Endodermal cell (in vitro differentiated cells): ENCODE results near the gene EFNB2. TPM values are rescaled to one million over a fixed set of nuclear protein-coding genes. Genes with fewer than 3 reads are reported as not detected.

Experiments used
- DNase-seq: peaks from one replicate; pipeline ENCODE4 v3.0.0-alpha.2; 2017
- H3K27ac ChIP-seq: 2 replicates; pipeline ENCODE4 v1.5.1; 2013; ENCODE audit warnings: mild to moderate bottlenecking, low read depth, low read length, moderate library complexity
- H3K27me3 ChIP-seq: 2 replicates; pipeline ENCODE4 v1.6.1; 2013; ENCODE audit warnings: mild to moderate bottlenecking, low read length, moderate library complexity; ENCODE audit not compliant: insufficient read depth, control insufficient read depth, poor library complexity, severe bottlenecking
- H3K36me3 ChIP-seq: 2 replicates; pipeline ENCODE4 v1.7.0; 2013; ENCODE audit warnings: mild to moderate bottlenecking, low read length, moderate library complexity; ENCODE audit not compliant: control insufficient read depth, insufficient read depth
- H3K4me1 ChIP-seq: one replicate; pipeline ENCODE4 v1.7.0; 2013; ENCODE audit warnings: low read length; ENCODE audit not compliant: control insufficient read depth, insufficient read depth
- H3K4me3 ChIP-seq: 2 replicates; pipeline ENCODE4 v1.5.1; 2013; ENCODE audit warnings: mild to moderate bottlenecking, low read length, moderate library complexity
- H3K9ac ChIP-seq: 2 replicates; pipeline ENCODE4 v1.6.1; 2013; ENCODE audit warnings: mild to moderate bottlenecking, low read length, moderate library complexity; ENCODE audit not compliant: poor library complexity, severe bottlenecking; ENCODE audit errors: extremely low read depth
- H3K9me3 ChIP-seq: 2 replicates; pipeline ENCODE4 v1.6.1; 2013; ENCODE audit warnings: mild to moderate bottlenecking, low read length, moderate library complexity; ENCODE audit not compliant: control insufficient read depth
- H3K27ac Mint-ChIP-seq: 2 replicates; pipeline ENCODE4 v1.8.0; 2020; ENCODE audit warnings: mixed read lengths
- H3K27me3 Mint-ChIP-seq: 2 replicates; pipeline ENCODE4 v1.8.0; 2021; ENCODE audit warnings: mild to moderate bottlenecking, mixed read lengths; ENCODE audit not compliant: insufficient read depth
- H3K36me3 Mint-ChIP-seq: 2 replicates; pipeline ENCODE4 v1.8.0; 2020; ENCODE audit warnings: low read depth, mixed read lengths
- H3K4me1 Mint-ChIP-seq: 2 replicates; pipeline ENCODE4 v1.8.0; 2020; ENCODE audit warnings: mixed read lengths
- H3K4me3 Mint-ChIP-seq: 2 replicates; pipeline ENCODE4 v1.8.0; 2020; ENCODE audit warnings: mild to moderate bottlenecking, moderate library complexity, mixed read lengths
- H3K9me3 Mint-ChIP-seq: 2 replicates; pipeline ENCODE4 v1.8.0; 2020; ENCODE audit warnings: mild to moderate bottlenecking, mixed read lengths
- WGBS, 2 experiments: methylation state at CpG; one replicate each; pipeline versions ENCODE4 v1.1.5 to v1.1.7; 2013; ENCODE audit warnings: missing lambda C conversion rate in 2 of 2, mixed read lengths in 1 of 2; ENCODE audit not compliant: insufficient coverage in 1 of 2, insufficient read length in 1 of 2; 5-methylcytosine and 5-hydroxymethylcytosine counted together
- total RNA-seq, 2 donors: library from RNA; stranded (reverse); fragmentation: NEBNext Ultra II Directional in 1 of 2; extraction: Animal tissue kit (Norgen Biotek cat#: 25700) in 1 of 2; gene quantifications; 2 replicates in 1 of 2; 3 replicates in 1 of 2; pipeline ENCODE4 v1.2.1, GENCODE V29; 2021
- TF ChIP-seq, protein P1 (sequence below): fragments of 200-600 bp; sonication (generic); conservative IDR thresholded peaks from 2 replicates; pipeline ENCODE4 v1.5.0; 2021; ENCODE audit warnings: antibody characterized with exemption, mild to moderate bottlenecking

The EFNB2 gene
- total RNA-seq, 2 donors from 2014 or later = 0.84 to 3.1 TPM

DNA sequence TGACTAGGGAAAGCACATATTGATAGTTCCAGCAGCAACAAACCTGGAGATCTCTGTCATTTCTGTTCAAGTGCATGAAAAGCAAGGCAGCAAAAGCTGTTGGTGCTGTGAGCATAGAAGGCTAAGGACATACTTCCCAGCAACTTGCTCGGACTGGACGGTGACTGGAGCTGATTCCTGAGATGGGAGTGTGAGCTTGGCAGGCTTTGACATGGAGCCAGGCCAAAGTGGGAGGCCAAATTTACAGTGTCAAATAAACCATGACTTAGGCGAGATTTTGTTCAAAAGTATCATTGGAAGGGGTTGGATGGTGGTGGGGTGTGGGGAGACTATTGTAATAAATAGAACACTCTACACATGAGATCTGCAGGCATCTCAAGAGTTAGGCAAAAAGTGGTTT lies 38.4 kb upstream of the EFNB2 start:
- H3K27ac Mint-ChIP-seq = no peak overlapping the region
- Histone ChIP-seq H3K9ac (no peak overlapping the region), H3K36me3 (no peaks in the 10 kb centered on the region), H3K27ac (no peak overlapping the region), H3K27me3 (no peaks in the 10 kb centered on the region), H3K4me1 (no peaks in the 10 kb centered on the region), H3K9me3 (peaks cover 10% of the 10 kb centered on the region), H3K4me3 (no peak overlapping the region)
- TF ChIP-seq, protein P1, sequence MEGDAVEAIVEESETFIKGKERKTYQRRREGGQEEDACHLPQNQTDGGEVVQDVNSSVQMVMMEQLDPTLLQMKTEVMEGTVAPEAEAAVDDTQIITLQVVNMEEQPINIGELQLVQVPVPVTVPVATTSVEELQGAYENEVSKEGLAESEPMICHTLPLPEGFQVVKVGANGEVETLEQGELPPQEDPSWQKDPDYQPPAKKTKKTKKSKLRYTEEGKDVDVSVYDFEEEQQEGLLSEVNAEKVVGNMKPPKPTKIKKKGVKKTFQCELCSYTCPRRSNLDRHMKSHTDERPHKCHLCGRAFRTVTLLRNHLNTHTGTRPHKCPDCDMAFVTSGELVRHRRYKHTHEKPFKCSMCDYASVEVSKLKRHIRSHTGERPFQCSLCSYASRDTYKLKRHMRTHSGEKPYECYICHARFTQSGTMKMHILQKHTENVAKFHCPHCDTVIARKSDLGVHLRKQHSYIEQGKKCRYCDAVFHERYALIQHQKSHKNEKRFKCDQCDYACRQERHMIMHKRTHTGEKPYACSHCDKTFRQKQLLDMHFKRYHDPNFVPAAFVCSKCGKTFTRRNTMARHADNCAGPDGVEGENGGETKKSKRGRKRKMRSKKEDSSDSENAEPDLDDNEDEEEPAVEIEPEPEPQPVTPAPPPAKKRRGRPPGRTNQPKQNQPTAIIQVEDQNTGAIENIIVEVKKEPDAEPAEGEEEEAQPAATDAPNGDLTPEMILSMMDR = no peak
- H3K4me1 Mint-ChIP-seq = peaks cover 11% of the 10 kb centered on the region
- no peak overlapping the region for H3K4me3 Mint-ChIP-seq
- peaks cover 7% of the 10 kb centered on the region for H3K27me3 Mint-ChIP-seq
- 88 to 91% methylated on average over 2 to 3 of the region's 3 CpGs for WGBS, 2 experiments
- peaks cover 5% of the 10 kb centered on the region for H3K9me3 Mint-ChIP-seq
- DNase-seq = no peak
- no peaks in the 10 kb centered on the region for H3K36me3 Mint-ChIP-seq

GRCh38 chr13:106573284-106573846 lies 37.9 kb upstream of the EFNB2 start:
- H3K27ac ChIP-seq = no peak overlapping the region

GRCh38 chr13:106570299-106570852 lies 34.9 kb upstream of the EFNB2 start:
- TF ChIP-seq, protein P1 = no peak
- peak overlapping the region; percentile 20 for H3K4me3 Mint-ChIP-seq
- H3K27ac Mint-ChIP-seq = peak overlapping the region; percentile 20
- Histone ChIP-seq H3K4me3 (no peak overlapping the region), H3K27ac (no peak overlapping the region), H3K27me3 (no peaks in the 10 kb centered on the region), H3K36me3 (no peaks in the 10 kb centered on the region), H3K9me3 (peaks cover 9% of the 10 kb centered on the region), H3K9ac (no peak overlapping the region), H3K4me1 (no peaks in the 10 kb centered on the region)
- WGBS, 2 experiments = 46 to 47% methylated on average over 5 to 14 of the region's 14 CpGs
- no peaks in the 10 kb centered on the region for H3K27me3 Mint-ChIP-seq
- no peaks in the 10 kb centered on the region for H3K36me3 Mint-ChIP-seq
- H3K9me3 Mint-ChIP-seq = peaks cover 5% of the 10 kb centered on the region
- peak; percentile 95 for DNase-seq
- peaks cover 23% of the 10 kb centered on the region for H3K4me1 Mint-ChIP-seq

More at GRCh38 chr13:106573284-106573846, 37.9 kb upstream of the EFNB2 start:
- Histone ChIP-seq H3K9ac (no peak overlapping the region), H3K9me3 (peaks cover 10% of the 10 kb centered on the region), H3K4me1 (no peaks in the 10 kb centered on the region), H3K27me3 (no peaks in the 10 kb centered on the region), H3K36me3 (no peaks in the 10 kb centered on the region), H3K4me3 (no peak overlapping the region)
- H3K4me3 Mint-ChIP-seq = no peak overlapping the region
- peaks cover 6% of the 10 kb centered on the region for H3K27me3 Mint-ChIP-seq
- no peak overlapping the region for H3K27ac Mint-ChIP-seq
- H3K36me3 Mint-ChIP-seq = no peaks in the 10 kb centered on the region
- peaks cover 11% of the 10 kb centered on the region for H3K4me1 Mint-ChIP-seq
- H3K9me3 Mint-ChIP-seq = peaks cover 5% of the 10 kb centered on the region
- TF ChIP-seq, protein P1 = no peak
- 93% methylated on average over 8 of the region's 8 CpGs; no CpG with 5 or more reads in 1 of the 2 experiments for WGBS, 2 experiments
- no peak for DNase-seq
